Lower leg skin (tissue), 4 donors: ENCODE data around the gene JARID2. TPM values are rescaled to one million over a fixed set of nuclear protein-coding genes. Genes with fewer than 3 reads are reported as not detected.

ENCODE experiments used
- DNase-seq, 2 donors: peaks; one replicate each; pipeline ENCODE4 v3.0.0-alpha.2; 2019; ENCODE audit warnings: low spot score in 2 of 2
- H3K4me3 ChIP-seq: fragments of 200-600 bp; sonication (generic); 2 replicates; pipeline ENCODE4 v1.5.1; 2017; ENCODE audit warnings: mild to moderate bottlenecking, low read depth; ENCODE audit not compliant: poor library complexity, severe bottlenecking
- CTCF ChIP-seq, 3 donors: fragments of 450-650 bp; IDR thresholded peaks; one replicate each; pipeline ENCODE4 v1.5.1; 2016; ENCODE audit warnings: antibody characterized with exemption in 3 of 3, mild to moderate bottlenecking in 3 of 3, moderate library complexity in 2 of 3
- POLR2A ChIP-seq, 2 donors: fragments of 450-650 bp; IDR thresholded peaks; one replicate each; pipeline ENCODE4 v1.6.1; 2016 to 2017; ENCODE audit warnings: antibody characterized with exemption in 2 of 2, mild to moderate bottlenecking in 1 of 2, moderate library complexity in 1 of 2
- WGBS, 2 donors: methylation state at CpG; one replicate each; pipeline ENCODE4 v1.1.5; 2018; 5-methylcytosine and 5-hydroxymethylcytosine counted together
- intact Hi-C: fragments of 100-400 bp; cut with DNase I; formaldehyde crosslinking; loops from one replicate; pipeline ENCODE4 v1.15.0; 2023; ENCODE audit warnings: low total_unique reads
- total RNA-seq, 4 donors: library from RNA; depleted of rRNA; stranded (reverse); fragments of >200 nt; gene quantifications; one replicate each; pipeline ENCODE4 v1.1.0, GENCODE V29; 2016

Gene JARID2
- total RNA-seq, 4 donors from 2014 or later, result 17.9 to 24.2 (median 21.6) TPM

GRCh38 chr6:15427331-15428070 is 181.6 kb downstream of the JARID2 start:
- 76 to 80% methylated on average over 5 of the region's 5 CpGs for WGBS, 2 donors
- no peak overlapping the region for H3K4me3 ChIP-seq

GRCh38 chr6:15429141-15430110 is 183.6 kb downstream of the JARID2 start:
- 69 to 81% methylated on average over 12 of the region's 12 CpGs for WGBS, 2 donors
- DNase-seq, result no peak
- no peak overlapping the region for H3K4me3 ChIP-seq
- TF ChIP-seq CTCF (IDR thresholded peaks at IDR 0.05) (no peak), POLR2A (IDR thresholded peaks at IDR 0.05) (no peak)
- intact Hi-C loops, result no loop called here

More at GRCh38 chr6:15427331-15428070, 181.6 kb downstream of the JARID2 start:
- peak in 1 of 2 donors; percentile 9 for DNase-seq
- TF ChIP-seq CTCF (IDR thresholded peaks at IDR 0.05), result no peak
- TF ChIP-seq POLR2A (IDR thresholded peaks at IDR 0.05), result no peak
- intact Hi-C loops, result no loop called here

DNA sequence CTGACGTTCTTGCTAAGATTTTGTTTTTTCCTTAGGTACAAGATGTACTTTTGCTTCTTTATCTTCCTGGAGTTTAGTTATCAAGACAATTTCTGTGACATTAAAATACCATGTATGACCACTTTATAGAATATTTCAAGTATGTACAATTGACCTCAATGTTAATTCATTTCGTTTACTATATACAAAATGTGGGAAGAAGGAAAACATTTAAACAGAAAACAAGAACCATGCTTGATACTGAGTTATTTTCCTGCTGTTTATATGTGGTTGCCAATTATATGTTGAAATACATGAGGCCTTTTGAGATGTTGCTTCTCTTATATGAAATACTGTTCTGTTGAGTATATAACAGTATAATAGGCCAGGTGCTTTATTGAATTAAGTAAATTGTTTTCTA is 184.3 kb downstream of the JARID2 start:
- intact Hi-C loops, result no loop called here
- no peak for DNase-seq
- 65 to 73% methylated on average over 2 of the region's 2 CpGs for WGBS, 2 donors
- no peak overlapping the region for H3K4me3 ChIP-seq
- TF ChIP-seq POLR2A (IDR thresholded peaks at IDR 0.05) (no peak), CTCF (IDR thresholded peaks at IDR 0.05) (no peak)

DNA sequence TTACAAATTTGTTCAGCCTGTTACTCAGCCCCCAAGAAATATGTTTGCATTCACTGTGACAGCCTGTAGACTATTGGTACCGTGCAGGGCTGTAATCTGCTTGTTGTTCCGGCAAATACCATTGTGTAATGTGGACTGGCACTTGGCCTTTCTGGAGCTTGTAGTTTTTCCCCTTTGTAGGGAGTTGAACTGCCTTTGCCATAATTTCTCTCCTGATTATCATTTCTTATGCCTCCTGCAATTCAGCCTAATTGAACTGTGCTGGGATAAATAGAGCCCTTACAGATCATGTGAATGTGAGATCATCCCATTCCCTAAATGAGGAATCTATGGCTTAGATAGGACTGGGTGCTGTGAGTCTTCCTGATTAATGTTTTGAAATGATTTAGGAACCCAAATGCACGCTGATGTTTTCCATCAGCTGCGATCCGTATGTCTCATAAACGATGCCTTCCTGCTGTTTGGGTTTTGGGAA is 185.1 kb downstream of the JARID2 start:
- 56 to 72% methylated on average over 6 of the region's 6 CpGs for WGBS, 2 donors
- intact Hi-C loops, result no loop called here
- DNase-seq, result peak in 1 of 2 donors; percentile 50

More for the DNA sequence above, 185.1 kb downstream of the JARID2 start:
- no peak overlapping the region for H3K4me3 ChIP-seq
- TF ChIP-seq POLR2A (IDR thresholded peaks at IDR 0.05) (no peak), CTCF (IDR thresholded peaks at IDR 0.05) (no peak)
